ENCODE measurements around the gene DLG2.

DNA sequence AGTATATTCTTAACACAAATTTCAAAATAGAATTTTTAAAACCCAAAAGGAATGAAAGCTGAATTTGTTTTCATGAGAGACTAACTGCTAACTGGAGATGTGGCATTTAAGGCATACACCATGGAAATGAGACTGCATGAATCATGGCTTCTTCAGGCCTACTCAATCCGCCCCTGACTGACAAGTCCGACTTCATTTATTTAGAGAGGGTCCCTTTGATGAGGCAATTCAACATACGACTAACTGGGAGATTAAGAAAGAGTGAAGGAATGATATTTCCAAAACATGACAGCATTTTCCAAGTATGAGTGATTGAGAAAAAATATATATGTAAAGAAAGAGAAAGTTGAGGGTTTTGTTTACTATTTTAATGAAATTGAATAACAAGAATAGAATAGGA, 720.1 kb downstream of the DLG2 start:
- TF ChIP-seq CTCF (IDR thresholded peaks at IDR 0.05 in 2 of 3, conservative IDR thresholded peaks at IDR 0.05 in 1 of 3; ENCODE audit: insufficient read depth in 2 of 3, low read depth in 1 of 3, low read length in 3 of 3): no peak
- TF ChIP-seq ZNF592 (IDR thresholded peaks at IDR 0.05): no peak
- TF ChIP-seq, protein P1, sequence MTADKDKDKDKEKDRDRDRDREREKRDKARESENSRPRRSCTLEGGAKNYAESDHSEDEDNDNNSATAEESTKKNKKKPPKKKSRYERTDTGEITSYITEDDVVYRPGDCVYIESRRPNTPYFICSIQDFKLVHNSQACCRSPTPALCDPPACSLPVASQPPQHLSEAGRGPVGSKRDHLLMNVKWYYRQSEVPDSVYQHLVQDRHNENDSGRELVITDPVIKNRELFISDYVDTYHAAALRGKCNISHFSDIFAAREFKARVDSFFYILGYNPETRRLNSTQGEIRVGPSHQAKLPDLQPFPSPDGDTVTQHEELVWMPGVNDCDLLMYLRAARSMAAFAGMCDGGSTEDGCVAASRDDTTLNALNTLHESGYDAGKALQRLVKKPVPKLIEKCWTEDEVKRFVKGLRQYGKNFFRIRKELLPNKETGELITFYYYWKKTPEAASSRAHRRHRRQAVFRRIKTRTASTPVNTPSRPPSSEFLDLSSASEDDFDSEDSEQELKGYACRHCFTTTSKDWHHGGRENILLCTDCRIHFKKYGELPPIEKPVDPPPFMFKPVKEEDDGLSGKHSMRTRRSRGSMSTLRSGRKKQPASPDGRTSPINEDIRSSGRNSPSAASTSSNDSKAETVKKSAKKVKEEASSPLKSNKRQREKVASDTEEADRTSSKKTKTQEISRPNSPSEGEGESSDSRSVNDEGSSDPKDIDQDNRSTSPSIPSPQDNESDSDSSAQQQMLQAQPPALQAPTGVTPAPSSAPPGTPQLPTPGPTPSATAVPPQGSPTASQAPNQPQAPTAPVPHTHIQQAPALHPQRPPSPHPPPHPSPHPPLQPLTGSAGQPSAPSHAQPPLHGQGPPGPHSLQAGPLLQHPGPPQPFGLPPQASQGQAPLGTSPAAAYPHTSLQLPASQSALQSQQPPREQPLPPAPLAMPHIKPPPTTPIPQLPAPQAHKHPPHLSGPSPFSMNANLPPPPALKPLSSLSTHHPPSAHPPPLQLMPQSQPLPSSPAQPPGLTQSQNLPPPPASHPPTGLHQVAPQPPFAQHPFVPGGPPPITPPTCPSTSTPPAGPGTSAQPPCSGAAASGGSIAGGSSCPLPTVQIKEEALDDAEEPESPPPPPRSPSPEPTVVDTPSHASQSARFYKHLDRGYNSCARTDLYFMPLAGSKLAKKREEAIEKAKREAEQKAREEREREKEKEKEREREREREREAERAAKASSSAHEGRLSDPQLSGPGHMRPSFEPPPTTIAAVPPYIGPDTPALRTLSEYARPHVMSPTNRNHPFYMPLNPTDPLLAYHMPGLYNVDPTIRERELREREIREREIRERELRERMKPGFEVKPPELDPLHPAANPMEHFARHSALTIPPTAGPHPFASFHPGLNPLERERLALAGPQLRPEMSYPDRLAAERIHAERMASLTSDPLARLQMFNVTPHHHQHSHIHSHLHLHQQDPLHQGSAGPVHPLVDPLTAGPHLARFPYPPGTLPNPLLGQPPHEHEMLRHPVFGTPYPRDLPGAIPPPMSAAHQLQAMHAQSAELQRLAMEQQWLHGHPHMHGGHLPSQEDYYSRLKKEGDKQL (CRISPR knock-in tag; IDR thresholded peaks at IDR 0.05; ENCODE audit: borderline replicate concordance): no peak
- TF ChIP-seq HDAC3 (IDR thresholded peaks at IDR 0.05; ENCODE audit: borderline replicate concordance, partially characterized antibody): no peak
- TF ChIP-seq MAFK (IDR thresholded peaks at IDR 0.05; ENCODE audit: low read length): no peak
- no peak for TF ChIP-seq E2F5 (CRISPR knock-in tag; IDR thresholded peaks at IDR 0.05)
- TF ChIP-seq ZC3H8 (IDR thresholded peaks at IDR 0.05): no peak
- TF ChIP-seq POU5F1 (IDR thresholded peaks at IDR 0.05; ENCODE audit: borderline replicate concordance, low read depth, low read length, partially characterized antibody): no peak
- TF ChIP-seq FOXK2 (conservative IDR thresholded peaks at IDR 0.05 in 1 of 2, IDR thresholded peaks at IDR 0.05 in 1 of 2; ENCODE audit: low read depth in 2 of 2): no peak
- no peak for TF ChIP-seq SMARCE1 (IDR thresholded peaks at IDR 0.05)

Data from K562 (cell line).